HG03066 (cell line): Measurements from ENCODE around the gene ISCU.

Source experiments
- ATAC-seq: cut with Tn5 transposase; IDR thresholded peaks from one replicate; pipeline ENCODE4 v1.9.1; 2021; ENCODE audit warnings: low read depth; ENCODE audit not compliant: unreplicated experiment

ISCU gene

GRCh38 chr12:108602209-108602705 is 39.9 kb downstream of the ISCU start:
- no peak for ATAC-seq

GRCh38 chr12:108602976-108603704 is 40.7 kb downstream of the ISCU start:
- ATAC-seq = no peak

- no peak for ATAC-seq
Observed at GRCh38 chr12:108603743-108604142, 41.3 kb downstream of the ISCU start.

GRCh38 chr12:108604208-108604941 is 42.0 kb downstream of the ISCU start:
- no peak for ATAC-seq

GRCh38 chr12:108605000-108605689 is 42.7 kb downstream of the ISCU start:
- no peak for ATAC-seq

- no peak for ATAC-seq
Observed at GRCh38 chr12:108605690-108606406, 43.5 kb downstream of the ISCU start.

GRCh38 chr12:108606492-108606891 is 44.1 kb downstream of the ISCU start:
- no peak for ATAC-seq

GRCh38 chr12:108607981-108608600 is 45.7 kb downstream of the ISCU start:
- no peak for ATAC-seq

GRCh38 chr12:108608616-108609015 is 46.2 kb downstream of the ISCU start:
- no peak for ATAC-seq

- ATAC-seq = no peak
Observed at GRCh38 chr12:108609537-108610335, 47.3 kb downstream of the ISCU start.

- ATAC-seq = no peak
Observed at GRCh38 chr12:108610336-108610815, 48.0 kb downstream of the ISCU start.

- ATAC-seq = no peak
Observed at GRCh38 chr12:108610856-108611605, 48.6 kb downstream of the ISCU start.

GRCh38 chr12:108611884-108612415 is 49.6 kb downstream of the ISCU start:
- no peak for ATAC-seq

- ATAC-seq = no peak
Observed at GRCh38 chr12:108612788-108613282, 50.4 kb downstream of the ISCU start.

GRCh38 chr12:108613548-108613947 is 51.2 kb downstream of the ISCU start:
- ATAC-seq = no peak

- ATAC-seq = no peak
Observed at GRCh38 chr12:108614041-108614440, 51.6 kb downstream of the ISCU start.

GRCh38 chr12:108614639-108615038 is 52.2 kb downstream of the ISCU start:
- no peak for ATAC-seq

GRCh38 chr12:108615918-108616317 is 53.5 kb downstream of the ISCU start:
- ATAC-seq = no peak
